SK-N-SH (cell line): ENCODE data around the gene RPP25. TPM values are rescaled to one million over a fixed set of nuclear protein-coding genes. Genes with fewer than 3 reads are reported as not detected.

Experiments
- CTCF ChIA-PET: fragments of 300-600, 350-600 bp; formaldehyde crosslinking; extraction: SDS; loops from one replicate; lab custom pipeline; 2021; lab: Yijun Ruan, JAX
- POLR2A ChIA-PET: fragments of 350-600 bp; sonication (Branson Sonifier 250); formaldehyde crosslinking; extraction: SDS; loops from one replicate; lab custom pipeline; 2020; ENCODE audit warnings: antibody characterized with exemption, inconsistent platforms; lab: Yijun Ruan, JAX
- DNase-seq: peaks from one replicate; pipeline ENCODE4 v3.0.0; 2012
- H2AFZ ChIP-seq: fragments of 200-600 bp; sonication (generic); 2 replicates; pipeline ENCODE4 v1.8.1; 2016; ENCODE audit warnings: antibody characterized with exemption, mild to moderate bottlenecking, low read depth
- H3F3A ChIP-seq: fragments of 200-600 bp; sonication (generic); replicated peaks from 2 replicates; pipeline ENCODE3; 2016; ENCODE audit warnings: antibody characterized with exemption, mild to moderate bottlenecking; ENCODE audit not compliant: insufficient read depth
- H3K27ac ChIP-seq, 2 experiments: fragments of 200-500 bp in 1 of 2; fragments of 200-600 bp in 1 of 2; sonication (Bioruptor generic) in 1 of 2; sonication (generic), shearing (Covaris generic) in 1 of 2; 2 replicates each; pipeline versions ENCODE4 v1.5.1 to v1.6.1; 2014 to 2016; ENCODE audit warnings: low read depth in 2 of 2, inconsistent platforms in 1 of 2, low read length in 1 of 2, mild to moderate bottlenecking in 1 of 2, mixed read lengths in 1 of 2
- H3K27me3 ChIP-seq: fragments of 200-600 bp; sonication (generic), shearing (Covaris generic); 2 replicates; pipeline ENCODE4 v1.6.1; 2016; ENCODE audit warnings: mixed run types; ENCODE audit not compliant: insufficient read depth
- H3K36me3 ChIP-seq, 2 experiments: fragments of 200-500 bp in 1 of 2; fragments of 200-600 bp in 1 of 2; sonication (Bioruptor generic) in 1 of 2; sonication (generic) in 1 of 2; replicated peaks in 1 of 2; 2 replicates each; pipeline versions ENCODE3 to v1.5.1; 2014 to 2016; ENCODE audit warnings: low read length in 1 of 2, mild to moderate bottlenecking in 1 of 2; ENCODE audit not compliant: insufficient read depth in 2 of 2, control insufficient read depth in 1 of 2
- H3K4me1 ChIP-seq, 2 experiments: fragments of 200-500 bp in 1 of 2; fragments of 200-600 bp in 1 of 2; sonication (Bioruptor generic) in 1 of 2; sonication (generic), shearing (Covaris generic) in 1 of 2; 2 replicates each; pipeline versions ENCODE4 v1.5.1 to v1.6.1; 2014 to 2016; ENCODE audit warnings: low read depth in 1 of 2, low read length in 1 of 2, mixed run types in 1 of 2; ENCODE audit not compliant: insufficient read depth in 2 of 2, control insufficient read depth in 1 of 2
- H3K4me2 ChIP-seq: fragments of 200-600 bp; sonication (generic), shearing (Covaris generic); 2 replicates; pipeline ENCODE4 v1.6.1; 2017; ENCODE audit warnings: mixed run types
- H3K4me3 ChIP-seq, 2 experiments: fragments of 200-500 bp in 1 of 2; fragments of 200-600 bp in 1 of 2; sonication (Bioruptor generic) in 1 of 2; sonication (generic), shearing (Covaris generic) in 1 of 2; 2 replicates each; pipeline versions ENCODE4 v1.5.1 to v1.8.1; 2014 to 2016; ENCODE audit warnings: low read depth in 2 of 2, inconsistent platforms in 1 of 2, low read length in 1 of 2, mild to moderate bottlenecking in 1 of 2, mixed read lengths in 1 of 2, moderate library complexity in 1 of 2
- H3K79me2 ChIP-seq: fragments of 200-600 bp; sonication (generic); 2 replicates; pipeline ENCODE4 v1.8.1; 2017; ENCODE audit warnings: mild to moderate bottlenecking; ENCODE audit not compliant: insufficient read depth
- H3K9ac ChIP-seq: fragments of 200-600 bp; sonication (generic); 2 replicates; pipeline ENCODE4 v1.6.1; 2017; ENCODE audit warnings: mixed run types
- H3K9me2 ChIP-seq: fragments of 200-600 bp; sonication (generic); 2 replicates; pipeline ENCODE4 v1.6.1; 2017; ENCODE audit warnings: mixed run types
- H3K9me3 ChIP-seq: fragments of 200-600 bp; sonication (generic); 2 replicates; pipeline ENCODE4 v1.6.1; 2017; ENCODE audit warnings: mixed run types, mild to moderate bottlenecking, moderate library complexity
- H4K20me1 ChIP-seq: fragments of 200-600 bp; sonication (generic); 2 replicates; pipeline ENCODE4 v1.6.1; 2017; ENCODE audit warnings: mild to moderate bottlenecking, mixed run types; ENCODE audit not compliant: insufficient read depth
- CTCF ChIP-seq: fragments of 200-600 bp; sonication (generic); IDR thresholded peaks from 2 replicates; pipeline ENCODE4 v1.6.1; 2017; ENCODE audit warnings: antibody characterized with exemption, mild to moderate bottlenecking, moderate library complexity
- MXI1 ChIP-seq: IDR thresholded peaks from 2 replicates; pipeline ENCODE4 v1.6.1; 2012; ENCODE audit warnings: mild to moderate bottlenecking, low read depth, low read length, improper control_type of control experiment
- RAD21 ChIP-seq: IDR thresholded peaks from 2 replicates; pipeline ENCODE4 v1.6.1; 2012; ENCODE audit warnings: mild to moderate bottlenecking, low read length
- REST ChIP-seq: IDR thresholded peaks from 2 replicates; pipeline ENCODE4 v1.6.1; 2012; ENCODE audit warnings: mild to moderate bottlenecking, low read depth, low read length, moderate library complexity
- SIN3A ChIP-seq: IDR thresholded peaks from 2 replicates; pipeline ENCODE4 v1.6.1; 2012; ENCODE audit warnings: low read depth, mild to moderate bottlenecking, low read length, moderate library complexity, borderline replicate concordance
- SMC3 ChIP-seq: IDR thresholded peaks from 2 replicates; pipeline ENCODE4 v1.6.1; 2012; ENCODE audit warnings: low read depth, low read length, improper control_type of control experiment
- WGBS: methylation state at CpG from one replicate; pipeline ENCODE4 v1.1.6; 2017; ENCODE audit warnings: low lambda C conversion rate; 5-methylcytosine and 5-hydroxymethylcytosine counted together
- polyA plus RNA-seq, 3 experiments: library from polyadenylated mRNA; depleted of rRNA; stranded (reverse); fragments of >200 nt; gene quantifications; 2 replicates each; pipeline ENCODE4 v1.2.3, GENCODE V29; 2012

Gene RPP25
- polyA plus RNA-seq, 1 of the 3 experiments (the other 2 are of a cell fraction), result 1.7 TPM

GRCh38 chr15:74988007-74988800 is 31.6 kb upstream of the RPP25 start:
- POLR2A ChIA-PET, result interaction anchor here (0.8 to 1.3 kb wide), 4 partner anchors 31 to 38 kb away, joined by 3 to 8 read pairs (median 4); partner anchors contain the start of genes PPCDC and RPP25
- peak; percentile 72 for DNase-seq
- TF ChIP-seq REST (peak; percentile 94), SMC3 (peak; percentile 69), RAD21 (peak; percentile 89), CTCF (peak; percentile 55), SIN3A (no peak)
- TF ChIP-seq, all 33 proteins: peak for 4

GRCh38 chr15:74983725-74984231 is 27.2 kb upstream of the RPP25 start:
- ChIA-PET POLR2A (no interaction called here), CTCF (interaction anchor here (1.2 to 2.1 kb wide), 2 partner anchors 33 to 352 kb away, joined by 4 read pairs; no protein-coding TSS in a partner anchor)
- no peak overlapping the region for H3K4me2 ChIP-seq

More at GRCh38 chr15:74988007-74988800, 31.6 kb upstream of the RPP25 start:
- H3K4me3 ChIP-seq, result no peak overlapping the region; a peak in 1 of 4 replicates
- CTCF ChIA-PET, result interaction anchor here (0.6 to 4.2 kb wide), 17 partner anchors 10 to 362 kb away, joined by 3 to 36 read pairs (median 5); partner anchors contain the start of genes FAM219B and RPP25
- no peaks in the 10 kb centered on the region for H3K27me3 ChIP-seq
- H3K4me1 ChIP-seq, result no peaks in the 10 kb centered on the region
- no peaks in the 10 kb centered on the region for H4K20me1 ChIP-seq
- no peak overlapping the region for H3K27ac ChIP-seq
- no peaks in the 10 kb centered on the region for H3K36me3 ChIP-seq
- WGBS, result 37% methylated on average over 4 of the region's 4 CpGs
- H3K79me2 ChIP-seq, result no peaks in the 10 kb centered on the region
- H3K9me2 ChIP-seq, result no peaks in the 10 kb centered on the region
- no peak overlapping the region for H3K4me2 ChIP-seq
- H3K9ac ChIP-seq, result no peak overlapping the region
- no peak overlapping the region for H2AFZ ChIP-seq
- no peaks in the 10 kb centered on the region for H3K9me3 ChIP-seq
- H3F3A ChIP-seq, result peaks cover 6% of the 10 kb centered on the region

More at GRCh38 chr15:74983725-74984231, 27.2 kb upstream of the RPP25 start:
- Histone ChIP-seq H3K27ac (no peak overlapping the region), H3K79me2 (no peaks in the 10 kb centered on the region), H3K27me3 (no peaks in the 10 kb centered on the region), H2AFZ (no peak overlapping the region), H4K20me1 (no peaks in the 10 kb centered on the region), H3F3A (peaks cover 3% of the 10 kb centered on the region), H3K9me2 (no peaks in the 10 kb centered on the region), H3K9ac (no peak overlapping the region), H3K36me3 (no peaks in the 10 kb centered on the region), H3K4me3 (no peak overlapping the region), H3K9me3 (no peaks in the 10 kb centered on the region), H3K4me1 (peaks cover 0 to 1% of the 10 kb centered on the region in 2 experiments; a peak in 1 of 4 replicates)
- 29% methylated on average over 4 of the region's 4 CpGs for WGBS
- TF ChIP-seq RAD21, result no peak
- no peak for TF ChIP-seq MXI1
- no peak for DNase-seq
